C4-2B (cell line): Measurements from ENCODE around the gene JMJD4.

ENCODE experiments used
- H3K27ac ChIP-seq: fragments of 450-650 bp; 2 replicates; pipeline ENCODE4 v1.5.1; 2017
- CTCF ChIP-seq: fragments of 450-650 bp; conservative IDR thresholded peaks from 2 replicates; pipeline ENCODE4 v1.5.1; 2017; ENCODE audit warnings: mild to moderate bottlenecking
- ZFX ChIP-seq: fragments of 450-650 bp; IDR thresholded peaks from 2 replicates; pipeline ENCODE4 v1.6.1; 2017

JMJD4 gene

GRCh38 chr1:227733751-227734545 is 1.2 kb downstream of the JMJD4 start:
- H3K27ac ChIP-seq = peak overlapping the region; percentile 92
- TF ChIP-seq CTCF (no peak), ZFX (no peak)

GRCh38 chr1:227733309-227733705 is 1.8 kb downstream of the JMJD4 start:
- TF ChIP-seq ZFX (no peak), CTCF (no peak)
- peak overlapping the region; percentile 92; the same call in 1 of the 2 replicates for H3K27ac ChIP-seq

- no peak for TF ChIP-seq CTCF
- H3K27ac ChIP-seq = no peak overlapping the region
Measured at GRCh38 chr1:227732586-227733308, 2.4 kb downstream of the JMJD4 start.

GRCh38 chr1:227731696-227732585 is 3.2 kb downstream of the JMJD4 start:
- no peak overlapping the region for H3K27ac ChIP-seq
- TF ChIP-seq ZFX (no peak), CTCF (no peak)

- TF ChIP-seq CTCF = no peak
- TF ChIP-seq ZFX = no peak
- H3K27ac ChIP-seq = no peak overlapping the region
Measured at GRCh38 chr1:227731241-227731677, 3.8 kb downstream of the JMJD4 start.

GRCh38 chr1:227730630-227731151 is 4.4 kb downstream of the JMJD4 start:
- H3K27ac ChIP-seq = no peak overlapping the region
- TF ChIP-seq CTCF (no peak; the same call in 1 of the 2 replicates), ZFX (no peak)
